ENCODE data around the gene KAZN.

DNA sequence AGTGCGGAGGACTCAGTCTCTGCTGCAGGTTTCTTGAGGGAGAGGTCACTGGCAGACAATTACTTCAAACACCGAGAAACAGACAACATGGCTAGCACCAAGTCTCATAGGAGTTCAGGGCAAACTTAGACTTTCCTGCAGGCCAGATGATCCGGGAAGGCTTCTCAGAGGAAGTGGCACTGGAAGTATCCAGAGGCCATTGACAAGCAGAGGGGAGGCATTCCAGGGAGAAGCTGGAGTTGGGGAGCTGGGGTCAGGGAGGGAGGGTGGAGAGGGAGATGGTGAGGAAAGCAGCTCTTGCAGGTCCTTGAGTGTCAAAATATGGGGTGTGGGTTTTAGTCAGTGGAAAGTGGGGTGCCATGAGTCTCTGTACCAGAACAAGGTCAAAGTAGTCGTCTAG lies 147.9 kb downstream of the KAZN start:
- no peak for TF ChIP-seq CTCF (tag by site-specific recombination; IDR thresholded peaks at IDR 0.05)
- no peak for TF ChIP-seq SP2 (tag by site-specific recombination; IDR thresholded peaks at IDR 0.05)
- TF ChIP-seq YY1 (tag by site-specific recombination; IDR thresholded peaks at IDR 0.05) = no peak
- no peak for TF ChIP-seq ZNF292 (tag by site-specific recombination; IDR thresholded peaks at IDR 0.05; ENCODE audit: borderline replicate concordance, low read depth)
- TF ChIP-seq, protein P1, sequence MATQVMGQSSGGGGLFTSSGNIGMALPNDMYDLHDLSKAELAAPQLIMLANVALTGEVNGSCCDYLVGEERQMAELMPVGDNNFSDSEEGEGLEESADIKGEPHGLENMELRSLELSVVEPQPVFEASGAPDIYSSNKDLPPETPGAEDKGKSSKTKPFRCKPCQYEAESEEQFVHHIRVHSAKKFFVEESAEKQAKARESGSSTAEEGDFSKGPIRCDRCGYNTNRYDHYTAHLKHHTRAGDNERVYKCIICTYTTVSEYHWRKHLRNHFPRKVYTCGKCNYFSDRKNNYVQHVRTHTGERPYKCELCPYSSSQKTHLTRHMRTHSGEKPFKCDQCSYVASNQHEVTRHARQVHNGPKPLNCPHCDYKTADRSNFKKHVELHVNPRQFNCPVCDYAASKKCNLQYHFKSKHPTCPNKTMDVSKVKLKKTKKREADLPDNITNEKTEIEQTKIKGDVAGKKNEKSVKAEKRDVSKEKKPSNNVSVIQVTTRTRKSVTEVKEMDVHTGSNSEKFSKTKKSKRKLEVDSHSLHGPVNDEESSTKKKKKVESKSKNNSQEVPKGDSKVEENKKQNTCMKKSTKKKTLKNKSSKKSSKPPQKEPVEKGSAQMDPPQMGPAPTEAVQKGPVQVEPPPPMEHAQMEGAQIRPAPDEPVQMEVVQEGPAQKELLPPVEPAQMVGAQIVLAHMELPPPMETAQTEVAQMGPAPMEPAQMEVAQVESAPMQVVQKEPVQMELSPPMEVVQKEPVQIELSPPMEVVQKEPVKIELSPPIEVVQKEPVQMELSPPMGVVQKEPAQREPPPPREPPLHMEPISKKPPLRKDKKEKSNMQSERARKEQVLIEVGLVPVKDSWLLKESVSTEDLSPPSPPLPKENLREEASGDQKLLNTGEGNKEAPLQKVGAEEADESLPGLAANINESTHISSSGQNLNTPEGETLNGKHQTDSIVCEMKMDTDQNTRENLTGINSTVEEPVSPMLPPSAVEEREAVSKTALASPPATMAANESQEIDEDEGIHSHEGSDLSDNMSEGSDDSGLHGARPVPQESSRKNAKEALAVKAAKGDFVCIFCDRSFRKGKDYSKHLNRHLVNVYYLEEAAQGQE (tag by site-specific recombination; IDR thresholded peaks at IDR 0.05) = no peak
- TF ChIP-seq ZNF211 (tag by site-specific recombination; IDR thresholded peaks at IDR 0.05; ENCODE audit: low read depth) = no peak
- TF ChIP-seq ZNF138 (tag by site-specific recombination; IDR thresholded peaks at IDR 0.05; ENCODE audit: borderline replicate concordance) = no peak
- TF ChIP-seq, protein P2, sequence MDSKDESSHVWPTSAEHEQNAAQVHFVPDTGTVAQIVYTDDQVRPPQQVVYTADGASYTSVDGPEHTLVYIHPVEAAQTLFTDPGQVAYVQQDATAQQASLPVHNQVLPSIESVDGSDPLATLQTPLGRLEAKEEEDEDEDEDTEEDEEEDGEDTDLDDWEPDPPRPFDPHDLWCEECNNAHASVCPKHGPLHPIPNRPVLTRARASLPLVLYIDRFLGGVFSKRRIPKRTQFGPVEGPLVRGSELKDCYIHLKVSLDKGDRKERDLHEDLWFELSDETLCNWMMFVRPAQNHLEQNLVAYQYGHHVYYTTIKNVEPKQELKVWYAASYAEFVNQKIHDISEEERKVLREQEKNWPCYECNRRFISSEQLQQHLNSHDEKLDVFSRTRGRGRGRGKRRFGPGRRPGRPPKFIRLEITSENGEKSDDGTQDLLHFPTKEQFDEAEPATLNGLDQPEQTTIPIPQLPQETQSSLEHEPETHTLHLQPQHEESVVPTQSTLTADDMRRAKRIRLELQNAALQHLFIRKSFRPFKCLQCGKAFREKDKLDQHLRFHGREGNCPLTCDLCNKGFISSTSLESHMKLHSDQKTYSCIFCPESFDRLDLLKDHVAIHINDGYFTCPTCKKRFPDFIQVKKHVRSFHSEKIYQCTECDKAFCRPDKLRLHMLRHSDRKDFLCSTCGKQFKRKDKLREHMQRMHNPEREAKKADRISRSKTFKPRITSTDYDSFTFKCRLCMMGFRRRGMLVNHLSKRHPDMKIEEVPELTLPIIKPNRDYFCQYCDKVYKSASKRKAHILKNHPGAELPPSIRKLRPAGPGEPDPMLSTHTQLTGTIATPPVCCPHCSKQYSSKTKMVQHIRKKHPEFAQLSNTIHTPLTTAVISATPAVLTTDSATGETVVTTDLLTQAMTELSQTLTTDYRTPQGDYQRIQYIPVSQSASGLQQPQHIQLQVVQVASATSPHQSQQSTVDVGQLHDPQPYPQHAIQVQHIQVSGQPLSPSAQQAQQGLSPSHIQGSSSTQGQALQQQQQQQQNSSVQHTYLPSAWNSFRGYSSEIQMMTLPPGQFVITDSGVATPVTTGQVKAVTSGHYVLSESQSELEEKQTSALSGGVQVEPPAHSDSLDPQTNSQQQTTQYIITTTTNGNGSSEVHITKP (tag by site-specific recombination; IDR thresholded peaks at IDR 0.05) = no peak

Data from HEK293 (cell line).